HepG2 (cell line): ENCODE data around the gene PLCB1.

Experiments used
- CHD2 ChIP-seq: IDR thresholded peaks from 2 replicates; pipeline ENCODE4 v1.6.1; 2011; ENCODE audit warnings: low read depth, low read length, improper control_type of control experiment
- CREB1 ChIP-seq, 2 experiments: fragments of 450-650 bp in 1 of 2; IDR thresholded peaks; 2 replicates each; pipeline ENCODE4 v1.6.1; 2016 to 2017; ENCODE audit warnings: control low read depth in 1 of 2, mild to moderate bottlenecking in 1 of 2, missing compliant biosample characterization in 1 of 2, missing genetic modification characterization in 1 of 2
- KDM3A ChIP-seq: IDR thresholded peaks from 2 replicates; pipeline ENCODE4 v1.6.1; 2018; ENCODE audit warnings: low read depth, missing compliant biosample characterization
- NAIF1 ChIP-seq: sonication (generic); formaldehyde crosslinking; IDR thresholded peaks from 2 replicates; pipeline ENCODE4 v1.5.0; 2020; ENCODE audit warnings: mild to moderate bottlenecking, missing genetic modification reagents, borderline replicate concordance
- RAD21 ChIP-seq: fragments of 450-650 bp; formaldehyde crosslinking; IDR thresholded peaks from 2 replicates; pipeline ENCODE4 v1.5.0; 2020; ENCODE audit warnings: mild to moderate bottlenecking
- SRF ChIP-seq: IDR thresholded peaks from 2 replicates; pipeline ENCODE4 v1.6.1; 2011; ENCODE audit warnings: mild to moderate bottlenecking, low read depth, low read length, moderate library complexity
- YY1 ChIP-seq: IDR thresholded peaks from 2 replicates; pipeline ENCODE4 v1.6.1; 2011; ENCODE audit warnings: low read length, low read depth, moderate library complexity, mild to moderate bottlenecking; ENCODE audit not compliant: insufficient read depth, insufficient replicate concordance
- ZBTB7A ChIP-seq: sonication (generic); formaldehyde crosslinking; IDR thresholded peaks from 2 replicates; pipeline ENCODE4 v1.8.0; 2022; ENCODE audit warnings: mild to moderate bottlenecking, missing genetic modification reagents

- no peak for TF ChIP-seq YY1
- TF ChIP-seq RAD21 (CRISPR knock-in tag) = no peak
- no peak for TF ChIP-seq CREB1 (IDR thresholded peaks at IDR 0.05)
- no peak for TF ChIP-seq CREB1 (CRISPR knock-in tag; IDR thresholded peaks at IDR 0.05)
- no peak for TF ChIP-seq CHD2
- TF ChIP-seq SRF = no peak
- no peak for TF ChIP-seq KDM3A (CRISPR knock-in tag)
- no peak for TF ChIP-seq NAIF1 (CRISPR knock-in tag)
- TF ChIP-seq ZBTB7A (CRISPR knock-in tag) = no peak
Observed at GRCh38 chr20:8798505-8798904, 666.4 kb downstream of the PLCB1 start.
